Measurements from ENCODE around the gene ANKRD31.

The ANKRD31 gene

GRCh38 chr5:75023368-75024159, 213.1 kb downstream of the ANKRD31 start:
- DNase-seq = no peak

GRCh38 chr5:75021800-75022199, 214.9 kb downstream of the ANKRD31 start:
- DNase-seq = no peak

GRCh38 chr5:75021219-75021618, 215.5 kb downstream of the ANKRD31 start:
- DNase-seq = no peak

GRCh38 chr5:75020016-75020656, 216.5 kb downstream of the ANKRD31 start:
- no peak for DNase-seq

GRCh38 chr5:75018805-75019587, 217.7 kb downstream of the ANKRD31 start:
- DNase-seq = no peak

Measured in CD4-positive, alpha-beta T cell treated with Interleukin-15 for 1 hour (primary cell).